GM20431 (cell line): ENCODE measurements around the gene EML1.

Experiments
- in situ Hi-C: fragments of 300-500 bp; cut with MseI, MboI; formaldehyde crosslinking; loops from one replicate; pipeline ENCODE4 v1.15.0; 2020; ENCODE audit warnings: low sequenced_read_pairs; ENCODE audit not compliant: unreplicated experiment

EML1 gene

DNA sequence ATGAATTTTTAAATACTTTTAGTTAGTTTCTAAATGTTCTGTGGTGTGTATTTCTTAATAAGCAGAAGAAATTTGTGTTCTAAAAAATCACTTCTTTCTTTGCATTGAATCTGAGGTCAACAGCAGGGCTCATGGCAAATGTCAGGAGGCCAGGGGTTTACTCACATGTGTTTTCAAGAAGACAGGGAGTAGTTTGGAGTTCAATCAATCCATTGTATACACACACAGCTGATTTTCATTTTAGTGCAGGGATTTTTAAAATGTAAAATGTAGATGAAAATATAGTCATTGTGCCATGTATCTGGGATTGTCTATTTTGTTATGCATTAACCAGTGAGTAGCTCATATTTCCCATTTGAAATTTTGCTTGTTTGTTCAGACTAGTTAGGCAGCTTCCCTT is 62.1 kb downstream of the EML1 start:
- in situ Hi-C loops = no loop called here

DNA sequence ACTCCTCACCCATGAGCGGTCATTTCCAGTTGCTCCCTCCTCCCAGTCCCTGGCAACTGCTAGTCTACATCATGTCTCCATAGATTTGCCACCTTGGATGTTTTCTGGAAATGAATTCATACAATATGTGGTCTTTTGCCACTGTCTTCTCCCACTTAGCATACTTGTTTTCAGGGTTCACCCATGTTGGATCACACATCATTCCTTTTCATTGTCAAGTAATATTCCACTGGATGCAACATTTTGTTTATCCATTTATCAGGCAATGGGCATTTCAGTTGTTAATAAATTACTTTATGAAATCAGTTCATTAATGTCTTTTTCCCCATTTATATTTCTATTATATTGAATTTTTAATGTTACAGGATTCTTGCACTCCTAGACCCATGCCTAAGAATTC is 64.3 kb downstream of the EML1 start:
- in situ Hi-C loops = no loop called here

DNA sequence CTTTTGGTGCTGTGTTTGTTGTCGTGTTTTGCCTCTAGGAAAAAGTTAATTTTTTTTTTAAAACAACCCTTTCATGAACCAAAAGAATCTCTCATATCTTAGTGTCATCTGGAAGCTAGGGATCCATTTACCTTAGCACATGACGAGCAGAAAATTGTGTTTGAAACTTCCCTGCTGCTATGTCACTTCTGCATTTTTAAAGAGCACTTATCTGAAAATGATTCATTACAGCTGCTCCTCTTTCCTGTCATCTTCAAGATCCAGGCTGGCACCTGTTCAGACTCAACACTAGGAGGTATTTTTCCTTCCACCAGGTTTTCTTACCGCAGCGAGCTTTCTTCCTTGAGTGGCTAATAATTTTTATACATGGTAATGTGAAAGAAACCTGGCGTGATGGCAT is 67.0 kb downstream of the EML1 start:
- in situ Hi-C loops = no loop called here

DNA sequence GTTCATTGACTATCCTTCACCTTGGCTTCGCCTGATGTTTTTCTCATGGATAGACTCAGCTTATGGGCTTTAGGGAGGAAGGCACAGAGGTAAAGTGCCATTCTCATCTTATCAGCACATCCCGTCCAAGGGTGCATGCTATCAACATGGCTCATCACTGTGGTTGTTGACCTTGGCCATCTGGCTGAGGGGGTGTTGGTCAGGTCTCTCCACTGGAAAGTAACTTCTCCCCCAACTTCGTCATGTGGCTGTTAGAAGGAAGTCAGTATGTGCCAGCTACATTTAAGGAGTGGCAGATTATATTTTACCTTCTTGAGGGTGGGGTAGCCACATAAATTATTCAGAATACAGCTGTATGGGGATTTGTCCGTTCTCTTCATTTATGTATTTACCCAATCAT is 68.9 kb downstream of the EML1 start:
- in situ Hi-C loops = no loop called here

- in situ Hi-C loops = no loop called here
Observed at GRCh38 chr14:99863059-99863458, 69.8 kb downstream of the EML1 start.

- in situ Hi-C loops = no loop called here
Observed at GRCh38 chr14:99865408-99865807, 72.2 kb downstream of the EML1 start.

DNA sequence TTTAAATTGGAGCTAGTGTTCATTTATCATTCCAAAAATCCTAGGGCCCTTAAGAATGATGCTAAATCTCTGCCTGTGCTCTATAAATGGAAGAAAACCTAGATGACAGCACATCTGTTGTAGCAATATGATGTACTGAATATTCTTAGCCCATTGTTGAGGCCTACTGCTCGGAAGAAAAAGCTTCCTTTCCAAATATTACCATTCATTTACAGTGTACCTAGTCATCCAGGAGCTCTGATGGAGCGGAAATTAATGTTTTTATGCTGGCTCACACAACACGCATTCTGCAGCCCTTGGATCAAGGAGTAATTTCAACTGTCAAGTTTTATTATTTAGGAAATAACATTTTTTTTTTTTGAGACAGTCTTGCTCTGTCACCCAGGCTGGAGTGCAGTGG is 77.4 kb downstream of the EML1 start:
- in situ Hi-C loops = no loop called here

GRCh38 chr14:99871771-99872170 is 78.6 kb downstream of the EML1 start:
- in situ Hi-C loops = no loop called here

DNA sequence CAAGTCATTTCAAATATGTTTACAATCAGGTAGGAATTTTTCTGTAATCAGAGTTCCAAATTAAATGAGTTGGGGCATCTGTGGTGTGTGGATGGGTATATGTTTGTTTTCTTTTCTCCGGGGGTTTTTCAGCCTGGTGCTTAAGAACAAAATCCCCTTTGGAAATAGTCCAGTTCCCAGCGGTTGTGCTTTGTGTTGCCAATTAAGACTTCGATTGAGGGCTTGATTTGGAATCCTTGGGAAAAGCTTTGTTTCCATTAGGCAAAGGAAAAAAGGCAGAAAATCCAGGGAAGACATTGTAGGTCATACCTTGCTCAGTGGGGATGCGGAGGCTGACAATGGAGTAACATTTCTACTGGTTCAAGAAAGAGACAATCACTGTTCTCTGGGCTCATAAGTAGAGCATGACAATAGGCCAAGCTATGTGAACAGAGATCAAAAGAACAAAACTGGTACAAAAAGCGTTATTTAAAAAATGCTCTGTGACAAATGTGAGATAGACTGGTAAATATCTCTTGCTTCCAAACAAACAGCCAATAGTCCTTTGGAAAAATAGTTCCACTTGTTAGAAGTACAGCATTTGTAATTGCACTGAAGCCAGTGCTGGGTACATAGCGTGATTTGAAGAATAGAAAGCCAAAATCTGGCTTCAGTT is 79.7 kb downstream of the EML1 start:
- in situ Hi-C loops = no loop called here

GRCh38 chr14:99873653-99874052 is 80.4 kb downstream of the EML1 start:
- in situ Hi-C loops = no loop called here

DNA sequence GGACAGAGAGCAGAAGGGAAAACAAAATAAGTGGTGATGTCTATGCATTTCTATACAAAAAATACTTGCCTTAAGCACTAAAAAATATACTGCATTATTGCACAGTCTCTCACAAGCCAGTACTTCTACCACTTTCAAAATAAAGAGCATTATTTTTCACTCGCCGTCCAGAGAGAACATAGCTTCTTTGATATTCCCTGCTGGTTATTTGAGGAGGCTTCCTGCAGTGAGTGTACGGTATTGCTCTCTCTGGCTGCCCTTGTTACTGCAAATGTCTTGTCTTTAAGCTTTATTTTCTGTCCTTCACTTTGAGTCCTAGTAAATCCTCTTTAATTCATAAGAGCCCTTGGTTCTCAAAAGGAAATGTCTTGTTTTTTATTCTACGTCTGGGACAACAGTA is 81.1 kb downstream of the EML1 start:
- in situ Hi-C loops = no loop called here

DNA sequence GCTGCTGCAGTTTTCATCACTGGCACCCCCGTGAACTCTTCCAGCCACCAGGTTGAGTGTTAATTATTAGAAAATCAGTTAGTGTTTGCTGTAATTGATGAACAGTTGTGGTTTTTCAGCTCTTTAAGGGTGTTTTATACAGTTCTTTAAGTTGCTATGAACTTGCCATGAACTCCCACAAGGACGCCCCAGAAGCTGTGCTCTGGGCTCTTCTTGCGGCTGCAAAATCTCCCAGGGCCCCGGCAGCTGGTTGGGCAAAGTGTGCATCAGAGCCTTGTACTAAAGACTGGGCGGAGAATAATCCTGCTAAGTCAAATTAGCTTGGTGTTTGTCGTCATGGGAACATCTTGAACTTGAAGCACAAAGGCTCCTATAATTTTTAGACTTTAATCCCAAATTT is 82.2 kb downstream of the EML1 start:
- in situ Hi-C loops = loop anchor here (25.0 kb wide), 1 partner anchor 338 kb away; no protein-coding TSS in a partner anchor

DNA sequence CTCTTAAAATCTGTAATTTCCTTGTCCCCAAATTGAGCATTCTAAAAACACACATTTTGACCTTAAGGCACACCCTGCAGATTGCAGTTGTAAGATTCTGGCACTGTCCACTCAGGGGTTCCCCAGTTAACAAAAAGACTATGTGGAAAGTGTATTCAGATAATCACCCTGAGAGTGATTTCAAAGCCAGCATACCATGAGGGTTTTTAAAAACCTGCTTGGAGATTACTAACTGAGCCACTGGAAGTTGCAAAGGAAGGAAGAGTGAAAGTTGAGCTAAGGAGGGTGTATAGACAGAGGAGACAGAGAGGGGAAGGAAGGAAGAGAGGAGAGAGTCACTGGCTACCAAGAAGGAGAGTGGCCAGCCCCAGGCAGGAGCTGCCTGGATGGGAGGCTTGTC is 82.6 kb downstream of the EML1 start:
- in situ Hi-C loops = loop anchor here (25.0 kb wide), 1 partner anchor 339 kb away; no protein-coding TSS in a partner anchor

DNA sequence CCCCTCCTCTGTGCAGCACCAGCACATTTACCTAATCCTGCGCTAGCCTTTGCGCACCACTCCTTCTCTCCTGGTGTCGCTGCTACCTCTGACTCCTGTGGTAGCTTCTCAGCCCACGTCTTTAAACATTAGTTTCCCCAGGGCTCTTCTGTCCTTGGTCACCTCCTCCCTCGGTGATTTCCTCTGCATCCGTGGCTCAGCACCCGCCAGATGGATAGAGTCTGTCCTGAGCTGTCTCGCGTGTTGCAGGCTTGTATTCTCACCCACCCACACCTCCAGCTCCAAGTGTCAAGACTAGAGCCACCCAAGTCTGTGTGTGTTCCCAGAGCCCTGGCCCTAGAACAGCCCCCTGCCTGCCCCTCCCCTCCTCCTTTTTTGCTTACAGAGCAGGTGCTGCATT is 83.2 kb downstream of the EML1 start:
- in situ Hi-C loops = loop anchor here (25.0 kb wide), 1 partner anchor 339 kb away; no protein-coding TSS in a partner anchor

- in situ Hi-C loops = loop anchor here (25.0 kb wide), 1 partner anchor 341 kb away; no protein-coding TSS in a partner anchor
Observed at GRCh38 chr14:99878563-99878962, 85.3 kb downstream of the EML1 start.

DNA sequence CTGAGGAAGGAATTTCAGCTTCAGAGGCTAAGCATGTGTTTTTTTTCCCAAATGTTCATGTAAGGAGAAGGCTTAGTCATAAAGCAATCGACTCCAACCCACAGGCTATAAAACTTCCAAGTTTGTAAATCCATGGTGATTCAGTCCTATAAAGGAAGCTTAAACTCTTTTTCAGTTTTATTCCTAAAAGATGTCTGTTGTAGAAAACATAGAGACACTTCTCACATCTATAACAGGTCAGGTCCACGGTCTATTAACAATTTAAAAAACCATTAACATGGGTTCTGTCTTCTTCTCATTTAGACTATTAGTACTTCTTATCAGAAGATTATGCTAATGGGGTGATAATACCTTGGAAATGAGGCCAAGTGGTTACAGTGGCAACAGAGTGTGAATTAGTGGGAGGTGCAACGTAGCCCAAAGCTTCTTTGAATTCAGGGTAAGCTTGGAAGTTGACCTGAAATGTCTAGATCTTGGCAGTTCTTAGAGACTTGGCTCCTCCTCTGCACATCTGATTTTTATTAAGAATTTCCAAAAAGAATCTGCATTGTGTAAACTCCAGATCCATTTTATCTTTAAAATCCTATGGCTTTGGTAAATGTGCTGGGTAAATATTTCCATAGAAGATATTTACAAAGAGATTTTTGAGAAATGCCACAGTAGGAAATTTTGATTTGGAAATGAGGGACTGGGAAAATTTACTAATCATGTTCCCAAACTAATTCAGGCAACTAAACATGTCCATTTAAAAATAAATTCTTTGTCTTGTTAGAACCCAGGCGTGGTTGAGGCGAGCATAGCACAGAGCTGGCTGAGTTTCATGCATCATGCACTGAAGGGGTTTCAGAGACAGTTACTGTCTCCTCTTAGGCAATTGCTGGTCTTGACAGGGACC is 86.4 kb downstream of the EML1 start:
- in situ Hi-C loops = loop anchor here (10.0 to 25.0 kb wide), 2 partner anchors 145 to 342 kb away; no protein-coding TSS in a partner anchor

- in situ Hi-C loops = loop anchor here (10.0 to 25.0 kb wide), 2 partner anchors 146 to 344 kb away; no protein-coding TSS in a partner anchor
Observed at GRCh38 chr14:99880651-99881420, 87.6 kb downstream of the EML1 start.

- in situ Hi-C loops = loop anchor here (10.0 to 25.0 kb wide), 2 partner anchors 149 to 347 kb away; no protein-coding TSS in a partner anchor
Observed at GRCh38 chr14:99883866-99884650, 90.8 kb downstream of the EML1 start.

- in situ Hi-C loops = loop anchor here (10.0 to 25.0 kb wide), 2 partner anchors 150 to 348 kb away; no protein-coding TSS in a partner anchor
Observed at GRCh38 chr14:99884834-99885648, 91.8 kb downstream of the EML1 start.
